NAMALWA (cell line): Measurements from ENCODE around the gene MAGI2.

Source experiments
- DNase-seq: peaks from one replicate; pipeline ENCODE4 v3.0.0-alpha.2; 2015; ENCODE audit warnings: low spot score

MAGI2 gene

DNA sequence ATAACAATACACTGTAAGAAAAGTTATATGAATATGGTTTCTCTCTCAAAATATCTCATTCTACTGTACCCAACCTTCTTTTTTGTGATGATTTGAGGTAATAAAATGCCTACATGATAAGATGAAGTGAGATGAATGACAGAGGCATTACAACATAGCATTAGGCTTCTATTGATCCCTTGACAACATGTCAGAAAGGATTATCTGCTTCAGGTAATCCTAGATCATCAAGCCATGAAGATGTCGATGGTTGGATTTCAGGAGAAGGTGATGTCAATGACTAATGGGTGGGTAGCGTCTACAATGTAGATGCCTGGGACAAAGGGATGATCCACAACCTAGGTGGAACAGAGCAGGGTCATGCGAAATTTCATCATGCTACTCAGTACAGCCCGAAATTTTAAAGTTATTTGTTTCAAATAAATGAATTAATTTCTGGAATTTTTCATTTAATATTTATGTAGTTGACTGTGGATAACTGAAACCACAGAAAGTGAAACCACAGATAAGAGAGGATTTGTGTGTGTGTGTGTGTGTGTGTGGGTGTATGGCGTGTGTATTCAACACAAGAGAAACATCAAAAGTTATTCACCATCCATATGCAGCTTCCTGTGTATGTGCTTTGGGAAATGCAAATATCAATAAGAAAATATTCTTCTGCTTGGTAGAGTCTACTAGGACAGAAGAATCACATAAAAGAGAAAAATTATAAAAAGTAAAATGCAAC is 77.0 kb downstream of the MAGI2 start:
- no peak for DNase-seq

- DNase-seq, result peak; percentile 11
Observed at GRCh38 chr7:79361214-79361613, 92.3 kb downstream of the MAGI2 start.

- DNase-seq, result no peak
Observed at GRCh38 chr7:79359827-79360226, 93.6 kb downstream of the MAGI2 start.

DNA sequence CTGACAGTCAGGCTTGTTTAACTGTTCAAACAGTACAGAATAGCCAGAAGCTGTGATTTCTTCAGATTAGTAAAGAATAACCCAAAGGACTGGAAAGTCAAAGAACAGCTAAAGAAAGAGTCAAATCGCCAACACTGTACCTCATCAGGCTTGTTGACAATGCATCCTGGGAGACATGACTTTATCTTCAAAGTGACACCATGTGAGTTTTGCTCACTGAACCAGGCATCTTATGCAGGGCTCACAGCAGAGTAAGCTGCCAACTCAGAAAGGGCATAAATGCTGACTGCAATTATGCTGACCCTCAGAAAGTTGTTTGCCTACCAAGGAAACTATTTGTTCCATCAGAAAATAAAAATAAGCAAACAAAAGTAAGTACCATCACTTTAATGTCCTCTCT is 96.4 kb downstream of the MAGI2 start:
- no peak for DNase-seq

GRCh38 chr7:79353720-79354468 is 99.6 kb downstream of the MAGI2 start:
- DNase-seq, result no peak

DNA sequence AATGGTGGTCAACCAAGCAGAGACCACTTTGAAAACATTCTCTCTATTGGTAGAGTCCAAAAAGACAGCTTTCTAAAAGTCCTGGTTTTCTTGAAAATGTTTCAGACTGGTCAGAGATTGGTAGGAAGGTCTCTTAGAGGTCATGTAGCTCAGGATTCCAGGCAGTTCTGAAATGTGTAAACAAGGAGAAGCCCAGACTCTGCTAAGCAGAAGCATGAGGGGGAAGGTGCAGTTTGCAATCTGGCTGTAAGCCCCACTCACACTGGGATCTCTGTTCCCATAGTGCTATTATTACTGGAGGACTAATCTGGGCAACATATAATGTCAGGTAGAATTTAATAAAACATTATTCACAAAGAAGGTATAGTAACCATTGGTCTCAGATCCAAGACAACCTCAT is 101.1 kb downstream of the MAGI2 start:
- DNase-seq, result no peak

DNA sequence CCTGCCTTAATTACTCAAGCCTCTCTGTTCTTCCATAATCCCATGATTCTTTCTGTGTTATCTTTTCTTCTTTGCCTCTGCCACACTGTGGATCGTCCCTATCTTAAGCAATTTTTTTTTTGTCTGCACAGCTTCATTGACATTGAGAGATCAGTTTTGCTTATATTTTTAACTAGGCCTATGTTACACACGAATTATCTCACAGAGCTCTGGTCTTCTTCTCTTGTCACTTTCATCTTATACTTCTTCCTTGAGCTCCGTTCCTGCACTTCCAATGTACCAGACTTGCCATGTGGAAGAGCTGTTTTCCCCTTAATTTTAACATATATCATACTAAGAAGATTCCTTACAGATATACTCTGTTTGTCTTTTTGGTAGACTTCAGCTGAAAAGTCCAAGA is 106.1 kb downstream of the MAGI2 start:
- DNase-seq, result no peak

- no peak for DNase-seq
Observed at GRCh38 chr7:79341902-79342301, 111.6 kb downstream of the MAGI2 start.

DNA sequence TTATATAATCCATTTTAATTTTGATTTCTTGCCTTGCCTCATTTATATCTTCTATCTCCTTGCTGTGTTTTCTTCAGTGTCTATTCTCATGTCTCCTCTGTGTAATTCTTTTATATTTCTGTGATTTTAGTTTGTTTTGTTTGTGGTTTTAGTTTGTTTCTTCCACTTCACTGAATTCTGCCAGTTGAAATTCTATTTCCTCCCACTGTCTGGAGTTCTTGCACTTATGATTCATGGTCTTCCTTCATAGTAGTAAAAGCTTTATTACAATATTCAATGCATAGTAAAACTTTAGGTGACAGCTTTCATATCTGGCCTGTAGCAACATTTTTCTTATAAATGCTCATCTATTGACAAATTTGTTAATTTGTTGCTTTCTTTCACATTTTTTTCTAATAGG is 113.3 kb downstream of the MAGI2 start:
- DNase-seq, result no peak

DNA sequence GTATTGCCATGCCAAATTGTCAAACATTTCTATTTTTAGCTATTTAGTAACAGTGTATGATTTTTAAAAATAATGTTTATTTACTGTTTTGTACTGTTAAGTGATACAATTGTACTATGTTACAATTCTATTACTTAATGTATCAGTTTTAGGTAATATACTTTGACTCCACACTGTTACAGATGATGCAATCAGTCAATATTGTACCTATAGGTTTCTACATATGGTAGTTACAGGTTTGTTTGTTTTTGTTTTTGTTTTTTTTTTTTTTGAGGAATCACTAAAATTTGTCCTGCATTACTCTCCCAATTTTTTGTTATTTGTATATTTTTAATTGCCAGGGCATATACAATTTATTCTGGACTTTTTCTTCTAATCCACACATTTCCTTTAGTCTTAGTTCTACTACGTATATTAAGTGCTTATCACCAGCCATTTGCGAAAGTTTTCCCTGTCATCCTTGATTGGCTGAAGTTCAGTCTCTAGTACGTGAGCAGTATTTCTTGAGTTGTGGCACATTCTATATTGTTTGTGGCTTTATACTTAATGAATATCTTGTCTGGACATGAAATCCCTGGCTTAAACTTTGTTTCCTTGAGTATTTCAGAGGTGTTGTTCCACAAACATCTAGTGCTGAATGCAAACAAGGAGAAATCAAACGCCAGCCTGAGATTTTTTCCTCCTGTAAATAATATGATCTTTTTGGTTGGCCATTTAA is 114.1 kb downstream of the MAGI2 start:
- DNase-seq, result no peak

- no peak for DNase-seq
Observed at GRCh38 chr7:79337717-79338116, 115.8 kb downstream of the MAGI2 start.

GRCh38 chr7:79334841-79335240 is 118.6 kb downstream of the MAGI2 start:
- DNase-seq, result no peak

GRCh38 chr7:79334334-79334733 is 119.1 kb downstream of the MAGI2 start:
- no peak for DNase-seq

DNA sequence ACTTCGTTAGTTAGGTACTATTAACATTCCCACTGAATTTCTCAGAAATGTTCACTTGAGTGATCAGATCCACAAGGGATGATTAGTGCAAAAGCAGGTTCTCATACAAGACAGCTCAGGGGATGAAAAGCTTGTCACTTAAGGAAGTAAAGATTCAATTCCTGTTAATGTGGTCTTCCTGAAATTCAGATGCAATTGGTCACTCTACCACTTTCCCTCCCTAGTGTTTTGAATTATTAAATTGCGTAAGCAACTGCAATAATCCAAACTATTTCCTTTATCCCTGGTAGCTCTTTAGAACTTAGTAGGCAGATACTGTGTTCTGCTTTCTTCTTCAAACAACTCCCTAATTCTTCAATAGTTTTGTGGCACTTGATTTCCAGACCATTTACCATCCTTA is 121.4 kb downstream of the MAGI2 start:
- DNase-seq, result no peak

DNA sequence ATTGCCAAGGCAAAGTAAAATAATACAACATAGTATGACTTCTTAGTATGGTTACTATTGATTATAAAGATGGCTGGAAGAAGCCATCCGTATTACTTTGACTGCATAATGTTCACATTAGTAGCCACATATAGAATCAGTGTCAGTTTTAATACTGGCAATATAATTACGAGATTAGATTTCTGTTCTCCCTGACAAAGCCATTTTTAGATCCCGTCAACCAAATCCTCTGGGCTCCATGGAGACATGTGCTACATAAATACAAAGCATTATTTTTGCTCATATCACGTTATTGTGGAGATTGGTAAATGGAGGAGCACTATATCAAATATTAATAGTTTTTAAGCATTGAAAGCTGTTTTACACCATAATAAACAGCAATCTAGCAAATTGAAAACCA is 124.0 kb downstream of the MAGI2 start:
- no peak for DNase-seq

- no peak for DNase-seq
Observed at GRCh38 chr7:79320741-79321473, 132.6 kb downstream of the MAGI2 start.

DNA sequence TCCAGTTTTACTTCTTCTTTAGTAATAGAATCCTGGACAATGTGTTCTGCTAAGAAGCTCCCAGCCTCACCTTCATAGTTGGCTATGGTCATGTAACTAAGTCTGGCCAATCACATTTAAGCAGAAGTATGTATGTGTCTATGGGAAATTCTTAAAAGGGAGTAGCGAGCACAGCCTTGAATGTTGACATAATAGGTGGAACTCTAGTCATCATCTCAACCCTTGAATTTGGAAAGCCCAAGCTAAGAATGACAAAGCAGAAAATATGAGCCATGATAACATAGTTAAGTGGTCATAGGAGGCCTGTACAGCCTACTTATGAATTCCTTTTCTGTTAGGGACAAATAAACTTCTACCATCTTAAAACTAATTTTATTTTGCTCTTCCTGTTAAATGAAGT is 134.1 kb downstream of the MAGI2 start:
- no peak for DNase-seq

GRCh38 chr7:79317728-79318127 is 135.7 kb downstream of the MAGI2 start:
- DNase-seq, result no peak

- no peak for DNase-seq
Observed at GRCh38 chr7:79312022-79312421, 141.4 kb downstream of the MAGI2 start.

DNA sequence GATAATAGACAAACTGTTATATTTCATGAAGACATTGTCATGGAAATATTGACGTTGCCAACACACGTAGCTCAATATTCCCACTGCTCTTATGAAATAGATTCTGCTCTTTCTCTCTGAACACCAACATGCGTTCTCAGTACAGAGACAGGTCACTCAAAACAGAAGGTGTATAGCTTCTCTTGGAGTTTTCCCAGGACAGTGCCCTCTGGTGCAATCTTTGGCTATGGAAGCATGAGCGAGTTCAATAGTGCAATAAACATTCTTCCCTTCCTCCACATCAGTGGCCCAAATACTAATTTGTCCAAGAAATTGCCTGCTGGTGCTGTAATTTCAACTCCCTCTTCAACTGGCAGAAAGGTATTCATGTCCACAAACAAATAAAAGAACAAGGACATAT is 145.3 kb downstream of the MAGI2 start:
- DNase-seq, result no peak

DNA sequence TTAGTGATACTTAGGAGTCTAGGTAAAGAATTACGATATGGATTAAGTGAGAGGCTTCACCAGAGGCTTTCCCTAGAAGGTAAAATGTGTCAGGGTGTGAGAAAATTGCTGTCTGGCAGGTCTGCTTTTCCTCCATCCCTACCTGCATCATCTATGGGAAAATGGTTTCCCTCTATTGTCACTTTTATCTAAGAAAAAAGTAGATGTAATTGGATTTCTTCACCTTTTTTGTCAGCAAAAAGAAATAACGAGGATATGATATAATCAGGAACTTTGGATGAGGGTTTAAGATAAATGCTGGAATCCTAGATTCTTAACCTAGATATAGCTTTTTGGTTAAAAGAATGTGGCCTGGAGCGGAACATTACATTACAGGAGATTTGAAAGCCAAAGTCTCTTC is 146.1 kb downstream of the MAGI2 start:
- no peak for DNase-seq

DNA sequence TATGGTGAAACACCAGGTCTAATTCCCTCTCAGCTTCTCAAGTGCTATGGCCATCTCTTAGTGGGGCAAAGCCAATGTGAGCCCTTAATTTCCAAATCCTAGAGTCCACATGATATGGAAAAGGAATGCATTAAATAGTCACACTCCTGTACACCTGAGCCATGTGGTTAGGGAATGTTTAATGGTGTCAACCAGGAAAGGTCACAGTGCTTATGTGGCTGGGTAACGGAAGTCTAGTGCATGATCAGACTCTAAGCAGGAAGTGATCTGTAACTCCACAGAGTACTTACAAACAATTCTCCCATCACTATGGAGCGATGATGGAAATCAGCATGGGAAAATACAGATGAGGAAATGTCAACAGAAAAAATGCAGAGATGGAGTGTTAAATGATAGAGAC is 148.8 kb downstream of the MAGI2 start:
- DNase-seq, result no peak
